ENCODE data around the gene CTNNA3. TPM values are rescaled to one million over a fixed set of nuclear protein-coding genes. Genes with fewer than 3 reads are reported as not detected.
"Not testable (repeated sequence)": the region's sequence is repeated elsewhere in the genome, so short reads cannot be mapped to it uniquely, and the experiment has no call there.

CTNNA3 gene
- total and polyA plus RNA-seq, 4 donors: 0.16 to 2.4 (median 1.4) TPM

DNA sequence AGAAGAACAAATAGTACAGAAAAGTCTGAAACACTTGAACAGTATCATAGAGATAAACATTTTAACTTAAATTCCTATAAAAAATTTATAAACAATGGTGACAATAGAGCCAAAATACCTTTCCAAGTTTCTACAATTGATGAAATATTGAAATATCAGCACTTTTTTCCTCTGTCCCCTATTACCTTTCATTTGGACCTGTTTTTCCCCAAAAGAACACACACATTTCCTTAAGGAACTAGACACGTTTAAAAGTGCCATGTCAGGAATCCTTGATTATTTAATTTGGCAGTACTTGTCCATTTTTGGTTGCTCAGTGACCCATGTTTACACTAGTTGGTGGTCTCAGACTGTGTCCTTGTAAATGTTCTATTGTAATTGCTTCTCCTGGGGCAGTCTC lies 162.6 kb downstream of the CTNNA3 start:
- no peak overlapping the region for H3K9ac ChIP-seq (ENCODE audit: low read depth in 1 of 2, low read length in 2 of 2)
- TF ChIP-seq RXRA (IDR thresholded peaks at IDR 0.05) (no peak), GABPA (IDR thresholded peaks at IDR 0.05 in 1 of 2, conservative IDR thresholded peaks at IDR 0.05 in 1 of 2) (no peak), SP1 (IDR thresholded peaks at IDR 0.05) (no peak), HNF4G (IDR thresholded peaks at IDR 0.05) (no peak), HNF4A (conservative IDR thresholded peaks at IDR 0.05) (no peak), EGR1 (IDR thresholded peaks at IDR 0.05; ENCODE audit: low read depth in 2 of 2) (no peak), YY1 (IDR thresholded peaks at IDR 0.05) (no peak), TAF1 (conservative IDR thresholded peaks at IDR 0.05) (no peak), NR2F2 (IDR thresholded peaks at IDR 0.05) (no peak), RAD21 (IDR thresholded peaks at IDR 0.05) (no peak), FOXA1 (IDR thresholded peaks at IDR 0.05) (no peak), FOXA2 (IDR thresholded peaks at IDR 0.05) (no peak)
- TF ChIP-seq, protein P1, sequence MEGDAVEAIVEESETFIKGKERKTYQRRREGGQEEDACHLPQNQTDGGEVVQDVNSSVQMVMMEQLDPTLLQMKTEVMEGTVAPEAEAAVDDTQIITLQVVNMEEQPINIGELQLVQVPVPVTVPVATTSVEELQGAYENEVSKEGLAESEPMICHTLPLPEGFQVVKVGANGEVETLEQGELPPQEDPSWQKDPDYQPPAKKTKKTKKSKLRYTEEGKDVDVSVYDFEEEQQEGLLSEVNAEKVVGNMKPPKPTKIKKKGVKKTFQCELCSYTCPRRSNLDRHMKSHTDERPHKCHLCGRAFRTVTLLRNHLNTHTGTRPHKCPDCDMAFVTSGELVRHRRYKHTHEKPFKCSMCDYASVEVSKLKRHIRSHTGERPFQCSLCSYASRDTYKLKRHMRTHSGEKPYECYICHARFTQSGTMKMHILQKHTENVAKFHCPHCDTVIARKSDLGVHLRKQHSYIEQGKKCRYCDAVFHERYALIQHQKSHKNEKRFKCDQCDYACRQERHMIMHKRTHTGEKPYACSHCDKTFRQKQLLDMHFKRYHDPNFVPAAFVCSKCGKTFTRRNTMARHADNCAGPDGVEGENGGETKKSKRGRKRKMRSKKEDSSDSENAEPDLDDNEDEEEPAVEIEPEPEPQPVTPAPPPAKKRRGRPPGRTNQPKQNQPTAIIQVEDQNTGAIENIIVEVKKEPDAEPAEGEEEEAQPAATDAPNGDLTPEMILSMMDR (IDR thresholded peaks at IDR 0.05; ENCODE audit: low read depth, low read length, missing input control): no peak
- TF ChIP-seq, protein P2, sequence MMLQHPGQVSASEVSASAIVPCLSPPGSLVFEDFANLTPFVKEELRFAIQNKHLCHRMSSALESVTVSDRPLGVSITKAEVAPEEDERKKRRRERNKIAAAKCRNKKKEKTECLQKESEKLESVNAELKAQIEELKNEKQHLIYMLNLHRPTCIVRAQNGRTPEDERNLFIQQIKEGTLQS (IDR thresholded peaks at IDR 0.05): no peak
- TF ChIP-seq, protein P3, sequence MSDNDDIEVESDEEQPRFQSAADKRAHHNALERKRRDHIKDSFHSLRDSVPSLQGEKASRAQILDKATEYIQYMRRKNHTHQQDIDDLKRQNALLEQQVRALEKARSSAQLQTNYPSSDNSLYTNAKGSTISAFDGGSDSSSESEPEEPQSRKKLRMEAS (IDR thresholded peaks at IDR 0.05): no peak
- H3K4me1 ChIP-seq (ENCODE audit: control insufficient read depth in 4 of 4, insufficient read depth in 4 of 4, low read length in 3 of 4): no peaks in the 10 kb centered on the region
- H3K4me3 ChIP-seq (ENCODE audit: low read depth in 1 of 3, low read length in 3 of 3): no peak overlapping the region
- WGBS: 24% methylated on average over 1 of the region's 1 CpG
- no peaks in the 10 kb centered on the region for H3K36me3 ChIP-seq (ENCODE audit: control insufficient read depth in 4 of 4, insufficient read depth in 3 of 4, low read depth in 1 of 4, low read length in 3 of 4)
- no peak overlapping the region for H3K27ac ChIP-seq (ENCODE audit: low read depth in 1 of 2, low read length in 2 of 2)
- no peaks in the 10 kb centered on the region for H3K27me3 ChIP-seq (ENCODE audit: control insufficient read depth in 4 of 4, insufficient read depth in 4 of 4, low read length in 3 of 4)
- no peak for DNase-seq (ENCODE audit: low spot score)
- H3K9me3 ChIP-seq (ENCODE audit: control insufficient read depth in 4 of 4, low read length in 3 of 4): no peaks in the 10 kb centered on the region

DNA sequence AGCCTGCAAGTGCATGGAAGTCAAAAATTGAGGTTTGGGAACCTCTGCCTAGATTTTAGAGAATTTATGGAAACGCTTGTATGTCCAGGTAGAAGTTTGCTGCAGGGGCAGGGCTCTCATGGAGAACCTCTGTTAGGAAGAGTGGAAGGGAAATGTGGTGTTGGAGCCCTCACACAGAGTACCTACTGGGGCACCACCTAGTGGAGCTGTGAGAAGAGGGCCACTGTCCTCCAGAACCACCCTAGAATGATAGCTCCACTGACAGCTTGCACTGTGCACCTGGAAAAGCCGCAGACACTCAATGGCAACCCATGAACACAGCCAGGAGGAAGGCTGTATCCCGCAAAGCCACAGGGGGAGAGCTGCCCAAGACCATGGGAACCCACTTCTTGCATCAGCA lies 165.0 kb downstream of the CTNNA3 start:
- WGBS: 86% methylated on average over 3 of the region's 3 CpGs
- H3K4me1 ChIP-seq (ENCODE audit: control insufficient read depth in 4 of 4, insufficient read depth in 4 of 4, low read length in 3 of 4); H3K9me3 ChIP-seq (ENCODE audit: control insufficient read depth in 4 of 4, low read length in 3 of 4); H3K36me3 ChIP-seq (ENCODE audit: control insufficient read depth in 4 of 4, insufficient read depth in 3 of 4, low read depth in 1 of 4, low read length in 3 of 4); H3K27ac ChIP-seq (ENCODE audit: low read depth in 1 of 2, low read length in 2 of 2); H3K4me3 ChIP-seq (ENCODE audit: low read depth in 1 of 3, low read length in 3 of 3); H3K9ac ChIP-seq (ENCODE audit: low read depth in 1 of 2, low read length in 2 of 2); DNase-seq (ENCODE audit: low spot score); H3K27me3 ChIP-seq (ENCODE audit: control insufficient read depth in 4 of 4, insufficient read depth in 4 of 4, low read length in 3 of 4): not testable (repeated sequence)

DNA sequence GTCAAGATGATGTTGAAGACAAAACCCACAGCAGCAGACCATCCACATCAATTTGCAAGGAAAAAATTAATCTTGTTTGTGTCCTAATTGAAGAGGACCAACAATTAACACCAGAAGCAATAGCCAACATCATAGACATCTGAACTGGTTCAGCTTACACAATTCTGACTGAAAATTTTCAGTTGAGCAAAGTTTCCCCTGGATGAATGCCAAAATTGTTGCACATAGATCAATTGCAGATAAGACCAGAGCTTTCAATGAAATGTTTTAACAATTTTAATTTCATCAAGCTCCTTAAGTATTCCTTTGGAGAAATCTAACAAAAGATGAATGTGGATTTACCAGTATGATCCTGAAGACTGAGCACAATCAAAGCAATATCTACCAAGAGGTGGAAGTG lies 168.6 kb downstream of the CTNNA3 start:
- no peaks in the 10 kb centered on the region for H3K4me1 ChIP-seq (ENCODE audit: control insufficient read depth in 4 of 4, insufficient read depth in 4 of 4, low read length in 3 of 4)
- H3K36me3 ChIP-seq (ENCODE audit: control insufficient read depth in 4 of 4, insufficient read depth in 3 of 4, low read depth in 1 of 4, low read length in 3 of 4): no peaks in the 10 kb centered on the region
- H3K27ac ChIP-seq (ENCODE audit: low read depth in 1 of 2, low read length in 2 of 2): no peak overlapping the region
- DNase-seq (ENCODE audit: low spot score): no peak
- H3K27me3 ChIP-seq (ENCODE audit: control insufficient read depth in 4 of 4, insufficient read depth in 4 of 4, low read length in 3 of 4): no peaks in the 10 kb centered on the region
- H3K4me3 ChIP-seq (ENCODE audit: low read depth in 1 of 3, low read length in 3 of 3): no peak overlapping the region
- H3K9ac ChIP-seq (ENCODE audit: low read depth in 1 of 2, low read length in 2 of 2): no peak overlapping the region
- H3K9me3 ChIP-seq (ENCODE audit: control insufficient read depth in 4 of 4, low read length in 3 of 4): no peaks in the 10 kb centered on the region
- TF ChIP-seq, protein P4, sequence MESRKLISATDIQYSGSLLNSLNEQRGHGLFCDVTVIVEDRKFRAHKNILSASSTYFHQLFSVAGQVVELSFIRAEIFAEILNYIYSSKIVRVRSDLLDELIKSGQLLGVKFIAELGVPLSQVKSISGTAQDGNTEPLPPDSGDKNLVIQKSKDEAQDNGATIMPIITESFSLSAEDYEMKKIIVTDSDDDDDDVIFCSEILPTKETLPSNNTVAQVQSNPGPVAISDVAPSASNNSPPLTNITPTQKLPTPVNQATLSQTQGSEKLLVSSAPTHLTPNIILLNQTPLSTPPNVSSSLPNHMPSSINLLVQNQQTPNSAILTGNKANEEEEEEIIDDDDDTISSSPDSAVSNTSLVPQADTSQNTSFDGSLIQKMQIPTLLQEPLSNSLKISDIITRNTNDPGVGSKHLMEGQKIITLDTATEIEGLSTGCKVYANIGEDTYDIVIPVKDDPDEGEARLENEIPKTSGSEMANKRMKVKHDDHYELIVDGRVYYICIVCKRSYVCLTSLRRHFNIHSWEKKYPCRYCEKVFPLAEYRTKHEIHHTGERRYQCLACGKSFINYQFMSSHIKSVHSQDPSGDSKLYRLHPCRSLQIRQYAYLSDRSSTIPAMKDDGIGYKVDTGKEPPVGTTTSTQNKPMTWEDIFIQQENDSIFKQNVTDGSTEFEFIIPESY (IDR thresholded peaks at IDR 0.05): no peak
- TF ChIP-seq GABPA (IDR thresholded peaks at IDR 0.05 in 1 of 2, conservative IDR thresholded peaks at IDR 0.05 in 1 of 2): no peak
- TF ChIP-seq HNF4G (IDR thresholded peaks at IDR 0.05): no peak
- TF ChIP-seq, protein P5, sequence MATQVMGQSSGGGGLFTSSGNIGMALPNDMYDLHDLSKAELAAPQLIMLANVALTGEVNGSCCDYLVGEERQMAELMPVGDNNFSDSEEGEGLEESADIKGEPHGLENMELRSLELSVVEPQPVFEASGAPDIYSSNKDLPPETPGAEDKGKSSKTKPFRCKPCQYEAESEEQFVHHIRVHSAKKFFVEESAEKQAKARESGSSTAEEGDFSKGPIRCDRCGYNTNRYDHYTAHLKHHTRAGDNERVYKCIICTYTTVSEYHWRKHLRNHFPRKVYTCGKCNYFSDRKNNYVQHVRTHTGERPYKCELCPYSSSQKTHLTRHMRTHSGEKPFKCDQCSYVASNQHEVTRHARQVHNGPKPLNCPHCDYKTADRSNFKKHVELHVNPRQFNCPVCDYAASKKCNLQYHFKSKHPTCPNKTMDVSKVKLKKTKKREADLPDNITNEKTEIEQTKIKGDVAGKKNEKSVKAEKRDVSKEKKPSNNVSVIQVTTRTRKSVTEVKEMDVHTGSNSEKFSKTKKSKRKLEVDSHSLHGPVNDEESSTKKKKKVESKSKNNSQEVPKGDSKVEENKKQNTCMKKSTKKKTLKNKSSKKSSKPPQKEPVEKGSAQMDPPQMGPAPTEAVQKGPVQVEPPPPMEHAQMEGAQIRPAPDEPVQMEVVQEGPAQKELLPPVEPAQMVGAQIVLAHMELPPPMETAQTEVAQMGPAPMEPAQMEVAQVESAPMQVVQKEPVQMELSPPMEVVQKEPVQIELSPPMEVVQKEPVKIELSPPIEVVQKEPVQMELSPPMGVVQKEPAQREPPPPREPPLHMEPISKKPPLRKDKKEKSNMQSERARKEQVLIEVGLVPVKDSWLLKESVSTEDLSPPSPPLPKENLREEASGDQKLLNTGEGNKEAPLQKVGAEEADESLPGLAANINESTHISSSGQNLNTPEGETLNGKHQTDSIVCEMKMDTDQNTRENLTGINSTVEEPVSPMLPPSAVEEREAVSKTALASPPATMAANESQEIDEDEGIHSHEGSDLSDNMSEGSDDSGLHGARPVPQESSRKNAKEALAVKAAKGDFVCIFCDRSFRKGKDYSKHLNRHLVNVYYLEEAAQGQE (IDR thresholded peaks at IDR 0.05): no peak
- TF ChIP-seq, protein P1 (IDR thresholded peaks at IDR 0.05; ENCODE audit: low read depth, low read length, missing input control): no peak
- TF ChIP-seq JUND (IDR thresholded peaks at IDR 0.05): no peak
- TF ChIP-seq SP1 (IDR thresholded peaks at IDR 0.05): no peak
- no peak for TF ChIP-seq RAD21 (IDR thresholded peaks at IDR 0.05)
- TF ChIP-seq EGR1 (IDR thresholded peaks at IDR 0.05; ENCODE audit: low read depth in 2 of 2): no peak
- no peak for TF ChIP-seq NR2F2 (IDR thresholded peaks at IDR 0.05)
- TF ChIP-seq, protein P3 (IDR thresholded peaks at IDR 0.05): no peak
- TF ChIP-seq RXRA (IDR thresholded peaks at IDR 0.05): no peak
